ENCODE measurements around the gene TTLL3.

TTLL3 gene

GRCh38 chr3:9781978-9782603, 28.0 kb upstream of the TTLL3 start:
- no peak for DNase-seq (ENCODE audit: extremely low read depth, low read depth)
- no peak for TF ChIP-seq CTCF (IDR thresholded peaks at IDR 0.05; ENCODE audit: low read depth, low read length)

GRCh38 chr3:9782770-9783169, 27.3 kb upstream of the TTLL3 start:
- no peak for TF ChIP-seq CTCF (IDR thresholded peaks at IDR 0.05; ENCODE audit: low read depth, low read length)
- no peak for DNase-seq (ENCODE audit: extremely low read depth, low read depth)

GRCh38 chr3:9783954-9784353, 26.1 kb upstream of the TTLL3 start:
- TF ChIP-seq CTCF (IDR thresholded peaks at IDR 0.05; ENCODE audit: low read depth, low read length) = no peak
- no peak for DNase-seq (ENCODE audit: extremely low read depth, low read depth)

GRCh38 chr3:9784965-9785364, 25.1 kb upstream of the TTLL3 start:
- no peak for TF ChIP-seq CTCF (IDR thresholded peaks at IDR 0.05; ENCODE audit: low read depth, low read length)
- no peak for DNase-seq (ENCODE audit: extremely low read depth, low read depth)

GRCh38 chr3:9785602-9786001, 24.5 kb upstream of the TTLL3 start:
- no peak for DNase-seq (ENCODE audit: extremely low read depth, low read depth)
- TF ChIP-seq CTCF (IDR thresholded peaks at IDR 0.05; ENCODE audit: low read depth, low read length) = no peak

- no peak for TF ChIP-seq CTCF (IDR thresholded peaks at IDR 0.05; ENCODE audit: low read depth, low read length)
- DNase-seq (ENCODE audit: extremely low read depth, low read depth) = no peak
Observed at GRCh38 chr3:9786209-9786739, 23.8 kb upstream of the TTLL3 start.

GRCh38 chr3:9786825-9787669, 23.0 kb upstream of the TTLL3 start:
- peak; percentile 43 for TF ChIP-seq CTCF (IDR thresholded peaks at IDR 0.05; ENCODE audit: low read depth, low read length)
- DNase-seq (ENCODE audit: extremely low read depth, low read depth) = no peak
